HT-29 (cell line): ENCODE measurements around the gene HOXB5. TPM values are rescaled to one million over a fixed set of nuclear protein-coding genes. Genes with fewer than 3 reads are reported as not detected.

Experiments used
- DNase-seq: peaks from one replicate; pipeline ENCODE4 v3.0.0-alpha.2; 2015; ENCODE audit warnings: low spot score
- total RNA-seq: library from RNA; depleted of rRNA; stranded (reverse); fragments of >200 nt; shearing (Covaris generic); gene quantifications from 2 replicates; pipeline ENCODE4 v1.2.3, GENCODE V29; 2014

The HOXB5 gene
- total RNA-seq, 1 experiment from 2014 or later, result 7.5 TPM

- DNase-seq, result no peak
Observed at GRCh38 chr17:48629411-48629759, 35.8 kb upstream of the HOXB5 start.

GRCh38 chr17:48628649-48629410 lies 35.3 kb upstream of the HOXB5 start:
- DNase-seq, result peak; percentile 74

GRCh38 chr17:48627623-48628521 lies 34.3 kb upstream of the HOXB5 start:
- DNase-seq, result no peak

- no peak for DNase-seq
Observed at GRCh38 chr17:48627118-48627597, 33.6 kb upstream of the HOXB5 start.

- peak; percentile 96 for DNase-seq
Observed at GRCh38 chr17:48626245-48627117, 32.9 kb upstream of the HOXB5 start, which contains the start of gene HOXB9. HOXB9 (minus strand) TSS chr17:48626358; CDS start chr17:48626269, 89 bp downstream.

GRCh38 chr17:48625495-48626244 lies 32.1 kb upstream of the HOXB5 start:
- DNase-seq, result no peak

GRCh38 chr17:48624544-48625494 lies 31.2 kb upstream of the HOXB5 start:
- DNase-seq, result no peak

- DNase-seq, result no peak
Observed at GRCh38 chr17:48624118-48624517, 30.5 kb upstream of the HOXB5 start.

- no peak for DNase-seq
Observed at GRCh38 chr17:48623583-48623982, 30.0 kb upstream of the HOXB5 start.

GRCh38 chr17:48622857-48623256 lies 29.3 kb upstream of the HOXB5 start:
- no peak for DNase-seq

GRCh38 chr17:48621410-48622392 lies 28.1 kb upstream of the HOXB5 start:
- no peak for DNase-seq

- peak; percentile 80 for DNase-seq
Observed at GRCh38 chr17:48620461-48621139, 27.0 kb upstream of the HOXB5 start.

- DNase-seq, result peak; percentile 74
Observed at GRCh38 chr17:48619826-48620449, 26.4 kb upstream of the HOXB5 start.

- DNase-seq, result no peak
Observed at GRCh38 chr17:48618256-48618896, 24.8 kb upstream of the HOXB5 start.

GRCh38 chr17:48617471-48618255 lies 24.1 kb upstream of the HOXB5 start:
- peak; percentile 75 for DNase-seq
